HG02759 (cell line): Measurements from ENCODE around the gene GRIK3.
"Not testable (repeated sequence)": the region's sequence is repeated elsewhere in the genome, so short reads cannot be mapped to it uniquely, and the experiment has no call there.

Source experiments
- ATAC-seq: cut with Tn5 transposase; IDR thresholded peaks from one replicate; pipeline ENCODE4 v1.9.1; 2021; ENCODE audit warnings: mild to moderate bottlenecking, moderate library complexity; ENCODE audit not compliant: unreplicated experiment

The GRIK3 gene

DNA sequence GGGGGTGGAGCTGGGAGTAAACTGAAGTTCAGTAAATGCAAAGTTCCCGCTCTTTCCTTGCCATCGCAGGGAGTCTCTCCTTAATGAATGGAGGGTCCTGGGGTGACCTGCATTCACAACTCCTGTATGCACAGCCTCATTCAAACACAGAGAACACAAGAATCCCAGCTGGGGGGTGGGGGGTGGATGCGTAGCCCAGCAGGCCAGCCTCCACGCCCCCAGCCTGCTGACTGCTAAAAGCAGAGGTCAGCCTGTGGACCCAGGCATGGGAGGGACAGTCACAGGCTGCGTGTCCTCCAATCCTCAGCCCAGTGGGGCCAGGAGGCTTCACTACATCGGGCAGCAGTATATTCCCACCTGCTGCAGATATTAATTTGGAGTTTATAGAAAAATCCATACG, 263.1 kb downstream of the GRIK3 start:
- ATAC-seq: no peak

GRCh38 chr1:36769886-36770830, 264.2 kb downstream of the GRIK3 start:
- ATAC-seq: no peak

- ATAC-seq: no peak
These were observed 265.7 kb downstream of the GRIK3 start for GRCh38 chr1:36768486-36769178.

DNA sequence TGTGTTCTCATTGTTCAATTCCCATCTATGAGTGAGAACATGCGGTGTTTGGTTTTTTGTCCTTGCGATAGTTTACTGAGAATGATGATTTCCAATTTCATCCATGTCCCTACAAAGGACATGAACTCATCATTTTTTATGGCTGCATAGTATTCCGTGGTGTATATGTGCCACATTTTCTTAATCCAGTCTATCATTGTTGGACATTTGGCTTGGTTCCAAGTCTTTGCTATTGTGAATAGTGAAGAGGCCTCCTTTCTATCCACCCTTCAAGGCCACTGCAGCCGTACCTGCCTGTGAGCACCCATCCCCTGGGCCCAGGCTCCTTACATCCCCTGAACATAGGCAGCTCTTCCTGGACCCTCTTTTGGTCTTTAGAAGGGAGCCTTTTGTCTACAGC, 266.9 kb downstream of the GRIK3 start:
- not testable (repeated sequence) for ATAC-seq

DNA sequence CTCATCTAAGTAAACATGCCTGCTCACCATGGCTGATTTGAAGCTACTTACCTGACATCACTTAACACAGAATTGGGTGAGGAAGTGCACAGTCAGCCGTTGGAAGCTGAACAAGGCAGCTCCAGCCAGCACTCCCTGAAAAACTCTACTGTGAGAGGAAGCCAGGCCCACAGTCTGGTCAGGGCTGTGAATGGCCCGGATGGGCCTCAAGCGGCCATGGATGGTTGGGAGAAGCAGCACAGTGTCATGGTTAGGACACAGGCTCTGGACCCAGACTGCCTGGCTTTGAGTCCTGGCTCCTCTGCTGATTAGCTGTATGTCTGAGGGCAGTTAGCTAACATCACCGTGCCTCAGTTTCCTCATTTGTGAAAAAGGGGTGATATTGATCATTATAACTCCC, 267.8 kb downstream of the GRIK3 start:
- no peak for ATAC-seq

- ATAC-seq: no peak
These were observed 268.5 kb downstream of the GRIK3 start for GRCh38 chr1:36765785-36766300.

DNA sequence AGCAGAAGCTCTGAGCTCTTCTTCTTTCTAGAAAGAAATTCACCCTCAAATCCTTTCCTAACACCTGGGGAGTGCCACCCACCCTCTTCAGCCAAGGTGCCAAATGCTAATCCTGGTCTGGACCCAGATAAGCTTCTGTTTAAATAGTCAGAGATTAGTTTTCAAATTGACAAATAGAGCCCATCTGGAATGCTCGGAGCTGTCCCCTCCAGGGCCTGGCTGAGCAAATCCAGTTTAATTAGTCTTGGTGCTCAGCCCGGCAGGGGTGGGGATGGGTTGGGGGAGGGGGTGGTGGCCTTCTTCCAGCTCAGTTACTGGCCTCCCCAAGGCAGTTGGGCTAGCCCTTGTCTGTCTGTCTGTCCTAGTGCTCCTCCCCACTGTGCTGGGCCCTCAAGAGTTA, 269.5 kb downstream of the GRIK3 start:
- no peak for ATAC-seq

DNA sequence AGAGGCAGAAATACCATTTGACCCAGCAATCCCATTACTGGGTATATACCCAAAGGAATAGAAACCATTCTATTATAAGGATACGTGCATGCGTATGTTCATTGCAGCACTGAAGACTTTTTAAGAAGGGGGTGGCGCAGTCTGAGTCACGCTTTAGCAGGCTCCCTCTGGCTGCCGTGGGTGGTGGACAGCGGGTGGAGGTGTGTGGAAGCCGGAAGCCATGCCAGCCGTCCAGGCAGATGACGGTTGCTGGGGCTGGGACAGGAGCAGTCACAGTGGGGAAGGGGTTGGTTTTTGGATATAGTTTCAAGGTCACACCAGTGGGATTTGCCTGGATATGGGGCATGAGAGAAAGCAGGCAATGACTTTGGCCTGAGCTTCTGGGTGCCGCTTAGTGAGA, 270.5 kb downstream of the GRIK3 start:
- ATAC-seq: no peak

GRCh38 chr1:36762174-36762573, 272.1 kb downstream of the GRIK3 start:
- no peak for ATAC-seq

DNA sequence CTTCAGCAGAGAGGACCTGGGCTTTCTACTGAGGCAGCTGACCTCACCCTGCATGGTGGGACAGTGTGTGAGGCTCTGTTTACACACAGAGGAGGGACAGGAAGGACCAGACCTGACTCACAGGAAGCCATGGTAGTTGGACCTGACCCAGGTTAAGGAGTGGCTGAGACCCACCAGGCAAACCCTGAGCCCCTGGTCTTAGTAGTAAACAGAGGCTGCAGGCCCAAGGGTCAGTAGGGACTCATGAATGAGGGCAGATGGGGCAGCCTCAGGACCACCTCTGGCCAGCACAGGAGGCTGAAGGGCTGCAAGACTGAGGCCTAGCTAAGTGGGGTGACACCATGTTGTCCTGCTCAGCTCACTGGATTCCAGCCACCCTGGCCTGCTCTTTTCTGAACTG, 273.2 kb downstream of the GRIK3 start:
- no peak for ATAC-seq

DNA sequence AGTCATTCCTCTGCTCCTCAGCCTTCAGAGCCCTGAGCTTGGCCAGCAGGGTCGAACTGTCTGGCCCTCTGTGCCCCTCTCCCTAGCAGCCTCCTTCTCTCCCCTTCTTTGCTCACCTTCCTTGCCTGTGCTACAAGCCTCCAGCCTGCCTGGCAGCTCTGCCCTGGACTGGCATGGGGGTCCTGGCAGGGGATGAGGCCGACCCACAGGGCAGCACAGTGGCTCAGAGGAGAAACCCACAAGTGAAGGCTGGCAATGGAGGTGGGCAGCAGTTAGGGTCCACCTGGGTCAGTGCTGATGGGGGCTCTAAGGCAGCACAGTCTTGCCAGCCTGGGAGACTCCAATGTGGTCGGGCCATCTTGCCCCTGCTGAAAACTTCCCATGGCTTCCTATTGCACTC, 274.2 kb downstream of the GRIK3 start:
- no peak for ATAC-seq

DNA sequence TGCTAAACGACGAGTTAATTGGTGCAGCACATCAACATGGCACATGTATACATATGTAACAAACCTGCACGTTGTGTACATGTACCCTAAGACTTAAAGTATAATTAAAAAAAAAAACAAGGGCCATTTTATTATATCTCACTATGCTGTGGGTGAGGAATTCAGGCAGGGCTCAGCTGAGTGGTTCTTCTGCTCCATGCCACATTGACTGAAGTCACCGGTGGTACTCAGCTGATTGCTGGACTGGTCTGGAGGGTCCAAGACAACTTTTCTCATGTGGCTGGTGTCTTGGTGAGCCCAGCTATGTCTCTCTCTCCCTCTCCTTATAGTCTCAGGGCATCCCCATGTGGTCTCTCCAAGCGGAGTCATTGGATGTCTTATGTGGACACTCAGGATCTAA, 275.0 kb downstream of the GRIK3 start:
- ATAC-seq: no peak

DNA sequence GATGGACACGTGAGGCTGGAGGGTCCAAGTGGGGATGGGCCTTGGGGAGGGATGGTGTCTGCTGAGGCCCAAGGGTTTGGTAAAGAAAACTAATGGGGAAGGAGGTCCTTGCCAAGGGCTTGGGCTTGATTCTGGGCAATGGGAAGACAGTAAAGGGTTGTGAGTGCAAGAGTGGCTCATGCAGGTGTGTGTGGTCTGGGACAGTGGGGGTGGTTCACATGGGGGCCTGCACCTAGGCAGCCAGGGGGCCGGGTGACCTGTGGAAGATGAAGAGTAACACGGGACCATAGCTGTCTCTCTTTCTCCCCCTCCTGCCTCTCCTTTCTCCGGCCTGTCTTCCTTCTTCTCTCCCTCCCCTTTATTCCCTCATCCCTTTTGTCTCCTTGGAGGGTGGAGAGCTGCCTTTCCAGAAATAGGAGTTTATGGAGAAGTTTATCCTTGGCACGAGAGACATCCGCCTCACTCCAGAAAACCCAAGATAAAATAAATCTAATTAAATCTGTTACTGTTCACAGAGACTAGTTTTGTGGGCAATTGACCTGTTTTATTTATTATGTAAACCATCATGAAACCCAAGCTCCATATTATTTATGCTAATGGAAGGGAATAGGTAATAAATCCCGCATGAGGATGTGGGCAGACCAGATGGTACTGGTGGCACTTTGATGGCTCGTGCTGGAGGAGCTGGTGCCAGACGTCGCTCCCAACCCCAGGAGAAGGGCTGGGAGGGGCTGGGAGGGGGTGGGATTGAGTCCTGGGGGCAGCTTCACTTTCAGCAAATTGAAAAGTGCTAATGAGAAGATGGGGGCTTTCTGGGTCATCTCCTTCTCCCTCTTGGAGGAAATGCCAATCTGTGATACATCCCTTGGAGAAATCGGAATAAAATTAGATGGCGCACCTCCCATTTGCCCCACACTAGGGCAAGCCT, 278.7 kb downstream of the GRIK3 start:
- no peak for ATAC-seq

DNA sequence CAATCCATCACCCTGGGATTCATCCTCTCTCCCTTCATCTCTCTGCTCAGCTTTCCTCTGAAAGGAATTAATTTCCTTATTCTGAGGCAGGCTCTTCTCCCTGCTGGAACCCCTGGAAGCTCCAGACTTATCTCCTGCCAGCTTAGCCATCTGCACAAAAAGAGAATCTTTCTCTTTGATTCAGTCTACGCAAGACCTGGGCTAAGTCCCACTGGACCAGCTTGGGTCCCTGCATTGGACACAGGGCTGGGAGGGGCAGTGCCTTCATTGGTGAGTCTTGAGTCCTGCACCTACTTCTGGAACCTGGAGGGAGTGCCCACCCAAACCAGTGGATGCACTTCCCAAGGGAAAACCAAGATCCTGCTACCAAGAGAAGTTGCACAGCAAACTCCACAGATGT, 279.9 kb downstream of the GRIK3 start:
- no peak for ATAC-seq

- no peak for ATAC-seq
These were observed 280.9 kb downstream of the GRIK3 start for GRCh38 chr1:36753451-36753850.

DNA sequence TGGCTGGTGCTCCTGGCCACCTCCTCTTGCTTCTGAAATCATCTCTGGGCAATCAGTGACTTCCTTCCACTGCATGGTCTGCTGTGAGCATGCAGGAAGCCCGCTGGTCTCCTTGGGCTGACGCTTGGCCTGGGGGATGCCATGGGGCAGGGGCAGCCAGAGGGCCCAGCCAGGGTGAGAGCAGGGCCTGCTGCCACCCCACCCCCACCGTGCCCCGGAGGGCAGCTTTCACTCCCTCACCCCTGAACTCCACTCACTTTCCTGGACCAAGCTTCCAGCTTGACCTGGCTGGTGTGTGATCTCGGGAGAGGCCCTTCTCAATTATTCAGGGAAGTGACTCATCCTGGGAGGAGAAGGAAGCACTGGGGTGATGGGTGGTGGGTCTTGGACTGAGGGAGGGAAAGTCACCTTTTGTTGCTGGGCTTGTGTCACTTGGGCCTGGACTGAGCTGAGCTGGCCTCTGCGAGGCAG, 281.4 kb downstream of the GRIK3 start:
- no peak for ATAC-seq

DNA sequence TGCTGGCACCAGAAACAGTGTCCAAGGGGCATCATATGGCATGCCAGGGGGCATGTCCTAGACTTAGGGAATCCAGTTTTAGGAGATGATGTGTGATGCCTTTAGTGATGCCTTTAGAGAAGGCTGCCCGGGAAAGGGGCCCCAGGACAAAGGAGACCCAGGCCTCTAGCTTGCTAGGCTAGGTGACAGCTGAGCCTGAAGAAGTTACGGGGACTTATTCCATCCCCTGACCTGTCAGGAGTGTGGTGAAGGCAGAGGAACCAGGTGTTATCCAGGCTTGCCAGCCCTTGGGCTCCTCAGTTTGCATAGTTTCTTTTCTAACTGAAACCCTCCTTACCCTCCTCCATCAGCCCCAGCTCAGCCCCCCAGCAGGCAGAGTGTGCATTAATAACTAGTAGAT, 281.9 kb downstream of the GRIK3 start:
- no peak for ATAC-seq

DNA sequence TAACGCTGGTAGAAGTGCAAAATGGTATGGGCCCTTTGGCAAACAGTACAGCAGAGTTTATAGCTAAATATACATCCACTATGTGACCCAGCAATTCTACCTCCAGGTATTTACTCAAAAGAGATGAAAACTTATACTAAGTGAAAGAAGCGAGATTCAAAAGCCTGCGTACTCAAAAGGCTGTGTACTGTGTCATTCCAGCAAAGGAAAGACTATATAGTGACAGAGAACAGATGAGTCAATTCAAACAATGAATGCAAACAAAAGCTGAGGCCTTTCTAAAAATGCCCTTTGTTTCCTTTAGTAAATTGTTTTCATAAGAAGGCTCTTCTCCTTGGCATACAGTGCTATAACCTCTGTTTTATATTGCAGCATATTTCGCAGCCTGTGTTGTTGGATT, 282.8 kb downstream of the GRIK3 start:
- ATAC-seq: no peak

- no peak for ATAC-seq
These were observed 285.8 kb downstream of the GRIK3 start for GRCh38 chr1:36748466-36748865.
